NOMO-1 (cell line): ENCODE measurements around the gene PDZRN3.

ENCODE experiments used
- DNase-seq, 2 experiments: peaks; one replicate each; lab custom pipeline; 2025; ENCODE audit not compliant: unreplicated experiment in 2 of 2; lab: John Stamatoyannopoulos, UW

Gene PDZRN3

GRCh38 chr3:73432023-73432705, 192.6 kb downstream of the PDZRN3 start:
- DNase-seq = peak in 1 of 2 experiments; percentile 14

DNA sequence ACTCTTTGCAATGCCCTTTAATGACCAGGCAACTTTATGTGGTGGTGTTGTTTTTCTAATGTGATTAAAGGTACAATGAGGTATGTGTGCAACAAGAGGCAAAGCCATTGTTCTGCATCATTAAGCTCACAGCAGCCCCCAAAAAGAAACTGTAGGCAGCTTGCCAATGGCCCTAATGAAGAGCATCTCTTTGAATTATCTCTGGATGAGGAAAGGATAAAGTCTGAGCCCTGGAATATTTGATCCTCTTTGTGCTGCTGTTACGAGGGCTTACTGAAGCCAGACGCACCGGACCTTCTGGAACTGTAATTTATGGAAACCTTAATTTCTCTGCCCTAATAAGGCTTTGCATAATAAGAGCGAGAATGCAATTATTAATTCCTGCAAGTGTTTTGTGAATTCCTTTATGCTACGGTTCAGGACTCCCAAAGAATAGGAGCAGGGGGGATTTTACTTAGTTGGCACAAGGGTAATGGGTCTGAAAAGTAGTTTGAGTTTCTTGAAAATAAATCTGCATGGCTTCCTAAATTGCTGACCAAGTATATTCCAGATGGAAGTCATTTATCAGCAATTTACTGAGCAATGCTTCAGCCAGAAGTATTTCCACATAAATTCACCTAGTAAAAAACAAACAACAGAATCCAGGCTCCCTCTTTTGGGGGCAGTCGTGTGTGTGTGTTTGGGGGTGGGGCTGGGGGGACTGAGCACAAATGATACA, 193.4 kb downstream of the PDZRN3 start:
- no peak for DNase-seq

DNA sequence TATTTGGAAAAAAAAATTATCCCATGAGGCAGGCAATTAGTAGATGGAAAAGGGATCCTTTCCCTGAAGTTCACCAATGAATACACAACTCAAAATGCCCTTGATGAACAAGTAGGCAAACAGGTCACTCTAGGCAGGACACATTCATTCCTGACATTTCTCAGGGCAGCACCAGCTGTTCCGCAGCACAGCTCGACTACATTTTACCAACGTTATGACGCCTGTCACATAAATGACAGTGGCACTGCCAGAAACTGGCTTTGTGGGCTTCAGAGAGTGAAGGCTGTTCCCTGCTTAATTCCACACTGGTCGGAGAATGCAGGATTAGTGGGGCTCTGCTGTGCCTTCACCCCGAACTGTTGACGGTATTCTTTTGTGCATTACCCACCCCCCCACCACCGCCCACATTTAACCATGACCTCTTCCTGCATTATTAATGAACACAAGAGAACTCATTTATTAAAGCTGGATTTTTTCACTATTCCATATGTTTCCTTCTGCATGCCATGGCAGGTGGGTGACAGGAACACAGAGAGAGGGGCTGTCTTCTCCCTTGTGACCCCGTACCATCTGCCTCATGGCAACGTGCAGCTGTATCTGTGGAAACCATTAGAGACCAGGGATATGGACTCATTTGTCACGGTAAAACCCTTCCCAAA, 197.6 kb downstream of the PDZRN3 start:
- no peak for DNase-seq

DNA sequence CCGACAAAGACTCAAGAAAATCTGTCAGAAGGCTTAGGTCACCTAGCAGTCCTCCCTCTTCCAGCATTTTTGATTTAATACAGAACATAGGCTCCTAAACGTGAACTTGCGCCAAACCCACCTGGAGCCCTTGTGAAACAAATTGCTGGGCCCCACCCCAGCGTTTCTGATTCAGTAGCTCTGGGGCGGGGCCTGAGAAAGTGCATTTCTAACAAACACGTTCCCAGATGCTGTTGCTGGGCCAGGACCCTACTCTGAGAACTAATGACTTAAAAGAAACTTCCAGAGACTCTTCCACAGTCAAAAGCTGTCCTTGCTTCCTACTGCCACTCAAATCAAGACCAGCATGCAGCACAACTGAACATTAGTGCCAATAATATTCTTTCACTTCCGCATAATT, 198.1 kb downstream of the PDZRN3 start:
- no peak for DNase-seq

DNA sequence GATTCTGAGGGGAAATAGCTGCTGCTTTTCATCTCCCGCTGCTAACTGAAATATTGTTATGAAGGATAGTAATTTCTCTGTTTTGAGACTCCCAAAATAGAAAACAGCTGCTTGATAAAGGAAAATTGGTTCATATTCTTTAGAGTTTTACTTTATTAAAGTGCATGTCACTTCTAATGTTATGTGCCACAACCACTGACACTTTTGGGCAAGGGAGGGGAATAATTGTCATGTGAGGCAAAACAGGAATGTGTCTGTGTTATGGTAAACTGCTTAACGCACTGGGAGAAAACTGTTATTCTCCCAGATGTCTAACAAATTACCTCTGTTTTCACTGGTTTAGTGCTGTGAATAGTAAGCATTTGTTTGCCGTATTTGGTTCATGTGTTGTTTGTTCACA, 201.6 kb downstream of the PDZRN3 start:
- DNase-seq = no peak

GRCh38 chr3:73422571-73422970, 202.2 kb downstream of the PDZRN3 start:
- no peak for DNase-seq

DNA sequence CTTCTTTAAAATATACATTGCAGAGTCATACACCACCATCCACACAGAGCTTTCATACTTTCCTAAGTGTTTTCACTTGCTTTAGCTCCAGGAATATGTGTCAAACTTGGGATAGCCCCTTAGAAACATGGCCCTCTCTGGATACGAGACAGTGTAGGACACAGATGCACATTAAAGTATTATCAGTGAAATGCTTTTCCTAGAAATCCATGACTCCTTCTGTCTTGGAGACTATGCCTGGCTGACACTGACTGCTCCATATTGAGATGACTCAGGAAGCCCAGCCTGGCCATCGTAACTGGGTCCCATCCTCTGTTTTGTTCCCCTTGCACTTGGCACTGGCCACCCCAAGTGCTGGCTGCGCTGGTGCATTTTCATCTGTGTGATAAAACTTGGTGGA, 204.8 kb downstream of the PDZRN3 start:
- DNase-seq = no peak

DNA sequence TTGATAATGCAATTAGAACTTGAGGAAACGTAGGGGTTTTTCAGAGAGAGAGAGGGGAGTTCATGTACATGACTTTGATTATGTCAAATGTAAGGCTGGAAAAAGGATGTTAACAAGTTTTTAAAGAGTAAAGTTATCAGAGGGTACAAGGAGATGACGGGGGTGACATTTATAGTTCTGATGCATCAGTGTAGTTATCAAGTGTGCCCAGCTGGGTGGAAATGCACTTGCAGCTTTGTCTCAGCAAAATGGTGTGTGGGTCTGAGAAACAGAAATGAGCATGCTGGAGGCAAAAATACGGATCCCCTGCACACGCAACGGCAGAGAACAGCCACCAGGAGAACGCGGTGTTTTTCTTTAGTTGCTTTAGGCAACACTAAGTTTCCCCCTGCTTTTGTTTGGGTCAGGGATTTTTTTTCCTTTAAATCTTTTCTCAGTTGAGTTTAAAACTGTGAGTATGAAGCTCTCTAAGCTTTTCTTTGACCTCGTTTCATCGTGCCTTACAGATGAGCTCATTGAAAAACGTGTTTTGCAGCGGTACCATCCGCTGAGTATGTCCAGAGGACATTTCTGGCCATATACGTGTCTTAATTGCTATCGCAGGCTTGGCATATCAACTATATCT, 205.4 kb downstream of the PDZRN3 start:
- DNase-seq = no peak

DNA sequence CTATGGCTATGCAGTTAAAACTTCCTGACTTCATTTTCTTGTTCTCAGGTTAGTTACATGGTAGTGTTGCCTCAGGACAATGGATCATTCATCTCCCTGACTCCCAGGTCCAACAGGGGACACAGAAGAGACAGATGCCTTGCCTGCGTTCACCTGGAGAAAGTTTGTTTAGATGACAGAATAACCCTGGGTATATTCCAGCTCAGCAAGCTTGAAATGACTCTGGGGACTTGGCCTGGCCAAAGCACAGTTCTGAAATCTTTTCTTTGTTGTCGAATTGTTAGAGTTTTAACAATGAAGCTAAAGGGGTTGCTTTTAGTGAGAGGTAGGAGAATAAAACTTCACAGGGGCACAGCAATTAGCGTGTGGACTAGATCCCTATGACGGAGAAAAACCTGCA, 206.1 kb downstream of the PDZRN3 start:
- DNase-seq = no peak

DNA sequence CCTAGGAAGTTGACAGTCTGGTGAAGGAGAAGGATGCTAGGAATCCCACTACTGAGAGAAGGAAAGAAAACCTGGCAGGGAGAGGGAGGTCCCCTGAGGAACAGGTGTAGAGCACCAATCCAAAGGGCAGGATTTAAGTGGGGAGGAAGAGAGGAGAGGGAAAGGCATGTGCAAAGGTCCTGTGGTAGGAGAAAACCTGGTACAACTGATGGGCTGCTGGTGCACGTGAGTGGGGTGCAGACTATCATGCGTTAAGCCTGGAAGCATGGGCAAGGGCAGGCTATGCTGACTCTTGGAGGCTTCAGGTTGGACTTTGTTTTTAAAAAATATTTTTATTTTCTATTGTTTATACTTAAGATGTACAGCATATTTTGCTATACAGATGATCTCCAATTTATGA, 209.6 kb downstream of the PDZRN3 start:
- no peak for DNase-seq

DNA sequence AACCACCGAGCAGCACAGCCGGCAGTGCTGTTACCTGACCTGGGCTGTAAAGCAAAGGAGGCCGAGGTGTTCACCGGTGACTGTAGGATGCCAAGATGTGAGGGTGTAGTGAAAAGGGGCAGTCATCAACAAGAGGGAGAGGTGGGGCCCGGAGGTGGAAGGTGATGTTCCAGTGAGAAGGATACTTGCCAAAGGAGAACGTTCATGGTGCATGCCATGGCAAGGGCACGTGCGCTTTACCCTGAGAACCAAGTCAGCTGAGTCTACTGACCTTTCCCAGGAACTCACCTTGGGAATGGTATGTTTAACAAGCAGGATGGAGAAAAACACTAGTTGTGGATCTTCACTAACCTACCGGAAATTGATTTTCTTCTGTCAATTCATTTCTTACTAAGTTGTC, 211.1 kb downstream of the PDZRN3 start:
- DNase-seq = no peak

- DNase-seq = peak in 1 of 2 experiments; percentile 30
These were observed 212.7 kb downstream of the PDZRN3 start for GRCh38 chr3:73411993-73412392.

GRCh38 chr3:73411545-73411944, 213.2 kb downstream of the PDZRN3 start:
- no peak for DNase-seq

GRCh38 chr3:73409138-73409763, 215.5 kb downstream of the PDZRN3 start:
- no peak for DNase-seq

DNA sequence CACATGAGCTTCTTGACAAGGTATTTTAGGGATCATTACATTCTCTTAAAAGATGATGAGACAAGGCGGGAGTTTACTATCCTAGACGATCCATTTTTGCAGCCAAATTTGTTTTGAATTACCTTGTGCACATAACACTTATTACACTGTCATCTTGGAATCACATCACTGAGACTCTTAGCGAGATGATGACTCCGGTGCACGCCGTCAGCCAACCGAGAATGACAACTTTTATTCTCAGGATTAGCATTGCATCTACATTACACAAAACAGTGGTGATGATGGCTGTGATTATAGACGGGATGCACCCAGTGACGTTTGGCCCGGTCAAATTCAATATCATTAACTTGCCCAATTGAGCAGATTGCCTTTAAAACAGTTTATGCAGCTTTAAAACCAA, 216.1 kb downstream of the PDZRN3 start:
- DNase-seq = no peak

- no peak for DNase-seq
These were observed 217.2 kb downstream of the PDZRN3 start for GRCh38 chr3:73407577-73407976.

- DNase-seq = no peak
These were observed 218.9 kb downstream of the PDZRN3 start for GRCh38 chr3:73405853-73406252.

DNA sequence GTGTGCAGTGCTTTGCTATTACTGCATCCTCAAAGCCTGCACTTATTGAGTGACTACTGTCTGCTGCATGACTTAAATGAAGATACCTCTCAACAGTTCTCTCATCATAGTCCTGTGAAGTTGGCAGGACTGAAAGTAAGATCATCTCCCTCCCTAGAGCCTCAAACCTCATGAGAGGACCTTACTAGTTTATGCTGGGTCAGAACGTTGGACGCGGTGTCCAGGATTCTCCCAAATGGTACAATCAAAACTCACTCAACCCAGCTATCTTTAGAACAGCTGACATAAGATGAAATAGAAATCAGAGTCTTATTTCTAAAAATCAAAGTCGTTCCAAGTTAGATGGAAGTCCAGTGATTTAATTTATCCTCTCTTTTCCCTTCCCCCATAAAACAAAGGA, 219.7 kb downstream of the PDZRN3 start:
- no peak for DNase-seq

DNA sequence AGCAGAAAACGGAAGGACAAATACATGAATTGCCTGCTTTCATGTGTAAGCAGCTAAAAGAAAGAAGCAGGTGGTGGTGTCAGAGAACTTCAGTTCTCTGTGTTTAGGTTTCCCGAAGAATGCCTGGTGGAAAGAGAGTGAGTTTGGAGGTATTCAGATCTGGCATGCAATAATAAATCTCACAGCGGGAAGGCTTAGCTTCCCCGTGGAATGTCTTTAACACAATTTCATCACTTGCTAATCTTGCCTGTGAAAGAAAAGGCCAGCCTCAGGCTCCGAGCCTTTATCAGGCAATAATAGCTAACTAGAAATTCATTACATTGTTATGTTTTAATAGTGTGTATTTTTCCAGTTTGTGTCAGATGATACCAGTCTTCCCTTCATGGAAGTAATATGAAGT, 220.3 kb downstream of the PDZRN3 start:
- no peak for DNase-seq

DNA sequence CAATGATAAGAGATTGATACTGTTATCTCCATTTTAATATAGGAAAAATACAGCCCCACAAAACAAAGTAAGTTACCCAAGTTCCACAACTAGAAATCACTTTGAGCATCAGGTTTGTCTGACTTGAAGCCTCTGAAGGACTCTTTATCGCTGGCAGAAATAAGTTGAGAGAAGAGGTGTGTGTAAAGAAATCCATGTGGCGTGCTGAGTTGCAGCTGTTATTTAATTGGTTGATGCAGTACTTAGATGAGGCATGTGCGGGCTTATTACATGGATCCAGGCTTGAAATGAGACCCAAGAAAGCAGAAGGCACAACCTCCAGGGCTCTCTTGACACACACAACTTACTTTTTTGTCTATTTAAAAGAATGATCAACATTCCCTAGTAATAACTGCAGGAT, 221.3 kb downstream of the PDZRN3 start:
- no peak for DNase-seq

DNA sequence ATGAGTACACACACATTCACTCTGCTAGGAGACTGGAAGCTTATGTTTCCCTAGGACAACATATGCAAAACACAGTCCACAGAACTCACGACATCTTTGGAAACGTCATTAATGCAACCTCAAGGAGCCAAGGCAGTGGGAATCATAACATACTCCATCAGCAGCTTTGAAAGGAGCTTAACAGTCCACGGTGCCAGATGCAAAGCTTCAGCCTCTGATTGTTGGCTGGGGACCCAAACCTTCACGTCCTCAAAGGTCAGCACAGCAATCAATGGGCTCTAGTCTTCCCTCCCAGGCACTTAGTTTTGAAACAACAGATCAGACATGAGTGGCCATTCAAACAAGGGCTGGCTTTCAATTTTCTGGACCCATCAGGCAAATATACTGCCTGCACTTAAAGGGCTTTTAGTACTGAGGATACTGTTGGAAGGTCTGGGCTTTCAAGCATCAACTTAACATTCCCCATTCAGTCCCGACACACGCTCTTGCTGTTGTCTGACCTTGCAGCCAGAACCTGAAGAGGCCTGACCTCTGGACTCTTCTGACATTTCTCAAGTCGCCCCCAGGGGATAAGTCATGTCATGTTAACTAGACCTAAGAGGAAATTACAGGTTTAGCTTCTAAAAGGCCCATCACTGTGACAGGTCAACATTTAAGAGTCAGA, 223.0 kb downstream of the PDZRN3 start:
- DNase-seq = no peak
